GM12874 (cell line): Measurements from ENCODE around the gene CYB5B.

Experiments
- TF ChIP-seq, protein P1 (sequence below): IDR thresholded peaks from 2 replicates; pipeline ENCODE4 v1.5.1; 2011; ENCODE audit warnings: low read depth, mild to moderate bottlenecking, control low read depth, low read length, moderate library complexity; ENCODE audit not compliant: insufficient read depth

CYB5B gene, protein sequence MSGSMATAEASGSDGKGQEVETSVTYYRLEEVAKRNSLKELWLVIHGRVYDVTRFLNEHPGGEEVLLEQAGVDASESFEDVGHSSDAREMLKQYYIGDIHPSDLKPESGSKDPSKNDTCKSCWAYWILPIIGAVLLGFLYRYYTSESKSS

GRCh38 chr16:69424053-69424934, at the start of gene CYB5B:
Gene CYB5B (plus strand): TSS chr16:69424619. CDS start chr16:69424684, 65 bp downstream.
- TF ChIP-seq, protein P1, sequence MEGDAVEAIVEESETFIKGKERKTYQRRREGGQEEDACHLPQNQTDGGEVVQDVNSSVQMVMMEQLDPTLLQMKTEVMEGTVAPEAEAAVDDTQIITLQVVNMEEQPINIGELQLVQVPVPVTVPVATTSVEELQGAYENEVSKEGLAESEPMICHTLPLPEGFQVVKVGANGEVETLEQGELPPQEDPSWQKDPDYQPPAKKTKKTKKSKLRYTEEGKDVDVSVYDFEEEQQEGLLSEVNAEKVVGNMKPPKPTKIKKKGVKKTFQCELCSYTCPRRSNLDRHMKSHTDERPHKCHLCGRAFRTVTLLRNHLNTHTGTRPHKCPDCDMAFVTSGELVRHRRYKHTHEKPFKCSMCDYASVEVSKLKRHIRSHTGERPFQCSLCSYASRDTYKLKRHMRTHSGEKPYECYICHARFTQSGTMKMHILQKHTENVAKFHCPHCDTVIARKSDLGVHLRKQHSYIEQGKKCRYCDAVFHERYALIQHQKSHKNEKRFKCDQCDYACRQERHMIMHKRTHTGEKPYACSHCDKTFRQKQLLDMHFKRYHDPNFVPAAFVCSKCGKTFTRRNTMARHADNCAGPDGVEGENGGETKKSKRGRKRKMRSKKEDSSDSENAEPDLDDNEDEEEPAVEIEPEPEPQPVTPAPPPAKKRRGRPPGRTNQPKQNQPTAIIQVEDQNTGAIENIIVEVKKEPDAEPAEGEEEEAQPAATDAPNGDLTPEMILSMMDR, result no peak

DNA sequence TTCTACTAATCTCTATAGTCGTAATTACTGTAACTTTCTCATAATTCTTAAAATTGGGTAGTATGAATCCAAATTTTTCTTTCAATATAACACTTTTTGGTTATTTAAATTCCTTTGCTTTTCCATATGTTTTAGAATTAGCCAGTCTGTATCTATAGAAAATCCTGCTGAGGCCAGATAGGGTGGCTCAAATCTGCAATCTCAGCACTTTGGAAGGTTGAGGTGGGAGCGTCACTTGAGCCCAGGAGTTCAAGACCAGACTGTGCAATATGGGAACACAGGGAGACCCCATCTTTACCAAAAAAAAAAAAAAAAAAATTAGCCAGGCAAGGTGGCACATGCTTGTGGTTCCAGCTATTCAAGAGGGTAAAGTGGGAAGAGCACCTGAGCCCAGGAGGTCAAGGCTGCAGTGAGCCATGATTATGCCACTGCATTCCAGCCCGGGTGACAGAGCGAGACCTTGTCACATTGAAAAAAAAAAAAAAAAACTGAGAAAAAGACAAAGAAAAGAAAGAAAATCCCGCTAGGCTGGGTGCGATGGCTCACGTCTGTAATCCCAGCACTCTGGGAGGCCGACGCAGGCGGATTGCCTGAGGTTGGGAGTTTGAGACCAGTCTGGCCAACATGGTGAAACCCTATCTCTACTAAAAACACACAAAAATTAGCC, 47.9 kb upstream of the CYB5B start:
- TF ChIP-seq, protein P1, result no peak

DNA sequence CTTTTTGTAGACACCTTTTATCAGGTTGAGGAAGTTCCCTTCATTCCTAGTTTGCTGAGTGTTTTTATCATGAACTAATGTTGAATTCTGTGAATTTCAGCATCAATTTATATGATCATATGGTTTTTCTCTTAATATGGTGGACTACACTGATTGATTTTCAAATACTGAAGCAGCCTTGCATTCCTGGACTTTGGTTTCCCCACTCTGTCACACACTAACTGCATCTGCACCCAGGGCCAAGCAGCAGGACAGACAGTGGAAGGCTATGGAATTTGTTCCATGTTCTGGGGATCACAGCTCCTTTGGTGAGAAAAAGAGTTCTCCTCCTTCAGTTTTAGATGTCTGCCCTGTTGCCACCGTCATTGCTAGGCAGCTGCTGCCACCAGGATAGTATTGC, 46.4 kb upstream of the CYB5B start:
- TF ChIP-seq, protein P1, result no peak

DNA sequence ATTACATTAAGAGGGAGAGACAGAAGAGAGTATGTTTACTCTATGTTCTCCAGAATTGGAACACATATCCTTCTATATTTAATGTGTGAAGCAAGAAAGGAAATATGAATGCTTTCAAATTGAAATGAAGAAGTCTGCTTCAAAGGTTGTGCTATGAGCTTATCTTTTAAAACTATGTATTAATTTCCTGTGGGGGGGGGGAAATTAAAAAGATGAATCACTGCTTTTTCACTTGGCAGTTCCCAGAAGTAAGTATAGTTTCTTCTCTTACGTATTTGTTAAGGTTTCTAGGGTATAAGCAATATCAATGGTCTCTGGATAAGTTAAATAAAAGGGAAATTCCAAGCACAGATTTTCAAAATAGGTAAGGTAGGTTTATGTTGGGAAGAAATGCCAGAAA, 45.7 kb upstream of the CYB5B start:
- TF ChIP-seq, protein P1, result no peak

DNA sequence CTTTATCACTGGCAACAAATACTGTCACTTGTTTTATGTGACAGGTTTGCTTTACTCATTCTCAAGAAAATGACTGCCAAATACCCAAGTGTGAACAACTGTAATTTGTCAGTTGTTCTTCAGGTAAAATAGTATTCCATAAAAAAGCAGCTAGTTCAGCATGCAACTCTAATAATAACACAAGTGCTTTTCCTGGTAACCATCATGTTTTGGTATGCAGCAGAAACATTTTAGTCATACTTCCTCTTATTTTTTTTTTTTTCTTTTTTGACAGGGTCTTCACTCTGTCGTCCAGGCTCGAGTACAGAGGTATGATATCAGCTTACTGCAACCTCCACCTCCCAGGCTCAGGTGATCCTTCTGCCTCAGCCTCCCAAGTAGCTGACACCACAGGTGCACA, 43.2 kb upstream of the CYB5B start:
- TF ChIP-seq, protein P1, result no peak

GRCh38 chr16:69382421-69382820, 42.0 kb upstream of the CYB5B start:
- TF ChIP-seq, protein P1, result no peak

DNA sequence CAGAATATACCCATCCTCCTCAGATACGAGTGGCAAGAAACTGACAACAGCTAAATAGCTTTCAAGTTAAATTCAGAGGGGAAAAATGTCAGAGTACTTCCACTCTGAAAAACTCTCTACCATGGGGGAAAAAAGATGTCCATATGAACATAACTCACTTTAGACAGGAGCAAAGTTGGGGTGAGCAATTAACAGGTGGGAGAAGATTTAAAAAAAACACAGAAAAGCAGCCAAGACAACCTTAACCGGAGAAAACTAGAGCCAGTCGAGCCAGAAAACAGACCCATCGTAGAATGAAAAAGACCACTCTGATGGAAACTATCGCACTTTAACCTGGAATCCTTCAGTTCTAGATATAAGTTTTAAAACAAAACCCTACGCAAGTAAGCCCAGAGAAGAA, 39.4 kb upstream of the CYB5B start:
- TF ChIP-seq, protein P1, result no peak
